K562 (cell line): ENCODE measurements around the gene NRCAM. TPM values are rescaled to one million over a fixed set of nuclear protein-coding genes. Genes with fewer than 3 reads are reported as not detected.
"Not testable (repeated sequence)": the region's sequence is repeated elsewhere in the genome, so short reads cannot be mapped to it uniquely, and the experiment has no call there.

ENCODE experiments used
- ATAC-seq: fragments of 200-7000 bp; cut with Tn5 transposase; 3 replicates; pipeline ENCODE4 v1.9.1; 2020; ENCODE audit warnings: moderate library complexity
- BruUV-seq: library from RNA; stranded (reverse); fragments of 400-500 nt; replicated peaks from 2 replicates; lab custom pipeline; 2021; lab: Mats Ljungman, UMichigan
- CTCF ChIA-PET: fragments of 300-600 bp; formaldehyde crosslinking; extraction: SDS; loops from one replicate; lab custom pipeline; 2021; ENCODE audit warnings: low intra/inter-chr PET ratio; lab: Yijun Ruan, JAX
- POLR2A ChIA-PET: fragments of 300-600, 350-650 bp; sonication (Branson Sonifier 250); formaldehyde crosslinking; extraction: SDS; loops from one replicate; lab custom pipeline; 2021; ENCODE audit warnings: antibody characterized with exemption, inconsistent platforms; lab: Yijun Ruan, JAX
- DNase-seq, 4 experiments: peaks; one replicate each; pipeline versions ENCODE4 v3.0.0 to v3.0.0-alpha.2; 2011 to 2018; ENCODE audit warnings: low spot score in 3 of 4, mixed read lengths in 3 of 4; ENCODE audit errors: extremely low read depth in 1 of 4
- FAIRE-seq: peaks from 2 replicates; lab custom pipeline; 2011; peaks lifted over from hg19 to GRCh38; lab: Jason Lieb, UNC
- H2AFZ ChIP-seq: 2 replicates; pipeline ENCODE4 v1.6.0; 2011; ENCODE audit warnings: low read depth, low read length, control low read depth, inconsistent platforms
- H3K27ac ChIP-seq: fragments of 200-600 bp; 3 replicates; pipeline ENCODE4 v1.8.0; 2011; ENCODE audit warnings: low read depth, mild to moderate bottlenecking, control low read depth, inconsistent platforms, low read length, moderate library complexity, mixed read lengths; ENCODE audit errors: extremely low read depth
- H3K27me3 ChIP-seq, 2 experiments: fragments of 300-600 bp in 1 of 2; 2 replicates in 1 of 2; 3 replicates in 1 of 2; pipeline versions ENCODE4 v1.6.0 to v1.8.0; 2011; ENCODE audit warnings: inconsistent platforms in 2 of 2, low read length in 2 of 2, mild to moderate bottlenecking in 1 of 2, mixed read lengths in 1 of 2, moderate library complexity in 1 of 2; ENCODE audit not compliant: control insufficient read depth in 2 of 2, insufficient read depth in 2 of 2
- H3K36me3 ChIP-seq: fragments of 300-600 bp; 3 replicates; pipeline ENCODE4 v1.8.0; 2011; ENCODE audit warnings: mild to moderate bottlenecking, low read length, inconsistent platforms; ENCODE audit not compliant: control insufficient read depth, insufficient read depth
- H3K4me1 ChIP-seq, 2 experiments: fragments of 200-600 bp in 1 of 2; replicated peaks in 1 of 2; 2 replicates in 1 of 2; 3 replicates in 1 of 2; pipeline versions ENCODE4 v1.5.1 to v1.8.0; 2011; ENCODE audit warnings: inconsistent platforms in 2 of 2, low read length in 2 of 2, mild to moderate bottlenecking in 1 of 2, mixed read lengths in 1 of 2, moderate library complexity in 1 of 2; ENCODE audit not compliant: control insufficient read depth in 2 of 2, insufficient read depth in 2 of 2
- H3K4me2 ChIP-seq: 2 replicates; pipeline ENCODE4 v1.6.1; 2011; ENCODE audit warnings: low read length, control low read depth, inconsistent platforms, mixed read lengths; ENCODE audit not compliant: insufficient read depth
- H3K4me3 ChIP-seq: fragments of 200-600 bp; sonication (generic), shearing (Covaris generic); 2 replicates; pipeline ENCODE4 v1.5.1; 2016; ENCODE audit warnings: control low read depth, inconsistent platforms
- H3K79me2 ChIP-seq: fragments of 200-600 bp; 3 replicates; pipeline ENCODE4 v1.8.0; 2011; ENCODE audit warnings: low read length, inconsistent platforms; ENCODE audit not compliant: control insufficient read depth, insufficient read depth
- H3K9ac ChIP-seq, 2 experiments: 2 replicates each; pipeline versions ENCODE4 v1.6.0 to v1.6.1; 2011; ENCODE audit warnings: low read depth in 2 of 2, low read length in 2 of 2, control low read depth in 1 of 2, inconsistent platforms in 1 of 2, mild to moderate bottlenecking in 1 of 2, mixed read lengths in 1 of 2; ENCODE audit not compliant: insufficient read depth in 1 of 2
- H3K9me1 ChIP-seq: one replicate; pipeline ENCODE4 v1.6.0; 2011; ENCODE audit warnings: inconsistent platforms, mild to moderate bottlenecking, low read length, moderate library complexity; ENCODE audit not compliant: control insufficient read depth, insufficient read depth
- H3K9me3 ChIP-seq: replicated peaks from 2 replicates; pipeline ENCODE4 v1.5.1; 2011; ENCODE audit warnings: low read depth, low read length, inconsistent platforms; ENCODE audit not compliant: control insufficient read depth, insufficient read depth
- H4K20me1 ChIP-seq: replicated peaks from 2 replicates; pipeline ENCODE4 v1.6.1; 2011; ENCODE audit warnings: low read length, inconsistent platforms, mixed read lengths; ENCODE audit not compliant: control insufficient read depth, insufficient read depth
- BRD4 ChIP-seq: fragments of 200-600 bp; sonication (generic); IDR thresholded peaks from 2 replicates; pipeline ENCODE4 v1.6.1; 2017; ENCODE audit warnings: inconsistent platforms
- E2F6 ChIP-seq, 2 experiments: IDR thresholded peaks; 2 replicates each; pipeline ENCODE4 v1.6.1; 2011; ENCODE audit warnings: borderline replicate concordance in 1 of 2, control low read depth in 1 of 2, low read depth in 1 of 2, low read length in 1 of 2, mild to moderate bottlenecking in 1 of 2, mixed read lengths in 1 of 2, moderate library complexity in 1 of 2; ENCODE audit not compliant: insufficient read depth in 1 of 2, insufficient read length in 1 of 2, poor library complexity in 1 of 2, severe bottlenecking in 1 of 2; ENCODE audit errors: extremely low read depth in 1 of 2
- ID3 ChIP-seq, 2 experiments: fragments of 250-450 bp in 1 of 2; fragments of 450-650 bp in 1 of 2; sonication (Bioruptor Pico) in 1 of 2; IDR thresholded peaks; 2 replicates each; pipeline versions ENCODE4 v1.6.1 to v1.8.0; 2016 to 2021; ENCODE audit warnings: mild to moderate bottlenecking in 2 of 2, moderate library complexity in 2 of 2, missing compliant biosample characterization in 1 of 2, missing genetic modification characterization in 1 of 2
- NFIX ChIP-seq: fragments of 250-450 bp; sonication (Bioruptor Pico); IDR thresholded peaks from 2 replicates; pipeline ENCODE4 v1.4.0; 2020; ENCODE audit warnings: low read depth, mild to moderate bottlenecking, moderate library complexity
- SMC3 ChIP-seq: conservative IDR thresholded peaks from 2 replicates; pipeline ENCODE4 v1.6.1; 2011; ENCODE audit warnings: low read depth, low read length, improper control_type of control experiment; ENCODE audit not compliant: insufficient read depth
- SNAPC5 ChIP-seq: fragments of 250-450 bp; sonication (Bioruptor Pico); IDR thresholded peaks from 2 replicates; pipeline ENCODE4 v1.8.0; 2021; ENCODE audit warnings: moderate library complexity, mild to moderate bottlenecking, inconsistent platforms
- TAF1 ChIP-seq: IDR thresholded peaks from 2 replicates; pipeline ENCODE4 v1.6.1; 2011; ENCODE audit warnings: mild to moderate bottlenecking, low read length, moderate library complexity; ENCODE audit not compliant: insufficient read depth, control insufficient read depth, severe bottlenecking; ENCODE audit errors: extremely low read depth
- TCF3 ChIP-seq: sonication (generic); formaldehyde crosslinking; IDR thresholded peaks from 2 replicates; pipeline ENCODE4 v1.4.0; 2020; ENCODE audit warnings: mild to moderate bottlenecking, missing genetic modification reagents
- TRIM28 ChIP-seq: fragments of 450-650 bp; IDR thresholded peaks from 2 replicates; pipeline ENCODE4 v1.6.1; 2017
- ZBTB1 ChIP-seq: sonication (generic); formaldehyde crosslinking; IDR thresholded peaks from 2 replicates; pipeline ENCODE4 v1.8.1; 2023; ENCODE audit warnings: missing genetic modification reagents, low read depth, mild to moderate bottlenecking, borderline replicate concordance
- ZC3H8 ChIP-seq: fragments of 450-650 bp; IDR thresholded peaks from 2 replicates; pipeline ENCODE4 v1.6.1; 2017
- ZNF277 ChIP-seq: fragments of 250-450 bp; sonication (Bioruptor Pico); IDR thresholded peaks from 2 replicates; pipeline ENCODE4 v1.8.0; 2022; ENCODE audit warnings: inconsistent platforms, mild to moderate bottlenecking, moderate library complexity, borderline replicate concordance
- WGBS: fragments of 100-300 bp; shearing (Covaris generic); methylation state at CpG from one replicate; pipeline ENCODE4 v1.1.6; 2016; ENCODE audit warnings: low coverage, mixed read lengths; ENCODE audit not compliant: insufficient coverage; ENCODE audit errors: missing lambda C conversion rate; 5-methylcytosine and 5-hydroxymethylcytosine counted together
- in situ Hi-C: fragments of 300-500 bp; cut with MboI; formaldehyde crosslinking; loops from 4 replicates; pipeline ENCODE4 v1.15.0; 2018; ENCODE audit warnings: inconsistent platforms, mixed read lengths
- intact Hi-C: fragments of 100-400 bp; cut with micrococcal nuclease; formaldehyde crosslinking; loops from 2 replicates; pipeline ENCODE4 v1.14.2; 2022
- polyA plus RNA-seq, 8 experiments: library from polyadenylated mRNA; depleted of rRNA in 4 of 8; stranded (reverse) in 5 of 8; unstranded in 3 of 8; fragments of >200 nt; fragmentation: Nextera tagmentation in 2 of 8; fragmentation: Illumina TruSeq in 1 of 8; extraction: Ambion mirVana in 2 of 8; extraction: Trizol in 1 of 8; gene quantifications; 2 replicates each; pipeline versions ENCODE4 v1.2.1 to v1.2.3, GENCODE V29; 2011 to 2014; ENCODE audit warnings: inconsistent platforms in 1 of 8, missing spikeins in 1 of 8
- total RNA-seq, 7 experiments: library from RNA; depleted of rRNA in 6 of 7; stranded (reverse); fragments of >200 nt in 6 of 7; fragmentation: Illumina TruSeq in 2 of 7; extraction: Trizol in 2 of 7; gene quantifications; 2 replicates each; pipeline versions ENCODE4 v1.2.1 to v1.2.3, GENCODE V29; 2011 to 2021; ENCODE audit warnings: low replicate concordance in 1 of 7

The NRCAM gene
- total and polyA plus RNA-seq, 9 of the 15 experiments (the other 6 are each of a cell fraction or from before 2014, with no cell fraction given), result 0.03 to 0.54 (median 0.12) TPM; not detected in 1

- TF ChIP-seq NFIX (CRISPR knock-in tag) (no peak), ZNF277 (CRISPR knock-in tag) (no peak), ZBTB1 (CRISPR knock-in tag) (no peak), ID3 (CRISPR knock-in tag; IDR thresholded peaks at IDR 0.05) (no peak), ID3 (tag; IDR thresholded peaks at IDR 0.05) (no peak), TAF1 (no peak), TCF3 (no peak), E2F6 (IDR thresholded peaks at IDR 0.05; ENCODE audit: borderline replicate concordance in 1 of 2, extremely low read depth in 1 of 2, insufficient read depth in 1 of 2, insufficient read length in 1 of 2, low read depth in 1 of 2, low read length in 1 of 2, poor library complexity in 1 of 2, severe bottlenecking in 1 of 2) (peak in 1 of 2 experiments; percentile 22), SNAPC5 (CRISPR knock-in tag) (no peak), TRIM28 (no peak), ZC3H8 (no peak), SMC3 (no peak), BRD4 (no peak)
Observed at GRCh38 chr7:108455998-108456677, at the start of gene NRCAM (continued).

- H3K4me3 ChIP-seq, H3K79me2 ChIP-seq: not testable (repeated sequence)
Observed at GRCh38 chr7:108504576-108504975, 48.3 kb upstream of the NRCAM start.

More at GRCh38 chr7:108504576-108504975, 48.3 kb upstream of the NRCAM start:
- WGBS, result 86% methylated on average over 3 of the region's 3 CpGs
- ATAC-seq, FAIRE-seq, H3K9me1 ChIP-seq, BruUV-seq, H3K9me3 ChIP-seq, H3K9ac ChIP-seq, intact Hi-C loops, H3K4me1 ChIP-seq, H3K27ac ChIP-seq, H3K27me3 ChIP-seq, in situ Hi-C loops, DNase-seq, H4K20me1 ChIP-seq, H3K36me3 ChIP-seq, H2AFZ ChIP-seq, H3K4me2 ChIP-seq, CTCF ChIA-PET: not testable (repeated sequence)
- POLR2A ChIA-PET, result interaction anchor here (0.6 to 1.2 kb wide), 3 partner anchors 15 to 348 kb away, joined by 3 to 5 read pairs (median 3); no protein-coding TSS in a partner anchor
